ENCODE data around the gene ANP32A.

- TF ChIP-seq POLR2A (IDR thresholded peaks at IDR 0.05) (no peak), CTCF (IDR thresholded peaks at IDR 0.05) (no peak)
These were observed 86.3 kb downstream of the ANP32A start for GRCh38 chr15:68734352-68734751.
